GM19193 (cell line): ENCODE measurements around the gene BCORL1.

Source experiments
- POLR2A ChIP-seq: IDR thresholded peaks from 4 replicates; pipeline ENCODE4 v1.6.1; 2011; ENCODE audit not compliant: insufficient read depth, insufficient read length; ENCODE audit errors: extremely low read depth

Gene BCORL1

DNA sequence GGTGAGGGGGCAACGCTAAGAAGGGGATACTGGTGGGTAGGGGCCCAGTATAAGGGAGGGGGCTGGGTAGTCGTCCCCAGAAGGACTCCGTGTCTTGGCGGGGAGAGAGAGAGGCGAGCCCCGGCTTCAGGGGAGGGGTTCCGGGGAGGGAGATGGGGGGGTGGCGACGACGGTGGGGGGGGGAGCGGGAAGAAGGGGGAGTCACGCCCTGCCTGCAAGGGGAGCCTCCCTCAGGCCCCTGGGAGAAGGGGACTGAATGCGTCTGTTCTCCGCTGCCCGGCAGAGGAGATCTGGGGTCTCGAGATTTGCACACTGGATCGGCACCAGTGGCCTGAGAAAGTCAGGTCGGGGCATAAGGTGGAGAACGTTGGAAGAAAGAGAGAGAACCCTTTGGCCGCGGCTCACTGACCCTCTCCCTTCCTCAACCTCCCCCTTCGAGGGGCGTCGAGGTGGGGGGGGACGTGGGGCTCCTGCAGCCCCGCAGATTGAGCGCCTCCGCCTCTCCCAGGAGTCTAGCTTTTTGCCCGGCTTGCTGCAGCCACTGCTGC lies 609 bp upstream of the BCORL1 start:
- no peak for TF ChIP-seq POLR2A

DNA sequence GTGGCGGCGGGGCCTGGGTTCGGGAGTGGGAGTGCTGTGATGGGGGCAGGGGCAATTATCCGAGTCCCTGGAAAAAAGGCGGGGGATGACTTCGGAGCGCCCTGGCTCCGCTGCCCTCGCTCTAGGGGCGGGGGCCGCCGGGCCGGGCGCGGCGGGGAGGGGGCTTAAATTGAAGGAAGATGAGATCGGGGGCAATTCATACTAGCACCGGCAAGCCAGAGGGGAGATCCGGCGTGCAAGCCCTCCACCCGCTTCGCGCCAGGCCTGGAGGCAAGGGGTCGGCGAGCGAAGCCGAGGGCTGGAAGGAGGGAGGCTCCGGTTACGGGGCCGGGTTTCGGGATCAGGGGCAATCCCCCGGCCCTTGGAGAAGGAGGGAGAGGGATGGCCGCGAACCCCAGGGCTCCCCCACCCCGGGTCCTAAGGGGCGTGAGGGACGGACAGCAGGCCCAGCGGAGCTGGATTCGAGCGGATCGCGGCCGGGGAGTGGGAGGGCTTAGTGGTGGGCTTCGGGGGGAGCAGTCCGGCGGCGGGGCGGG lies 1.2 kb downstream of the BCORL1 start:
- TF ChIP-seq POLR2A, result no peak

- TF ChIP-seq POLR2A, result no peak
Measured at GRCh38 chrX:129984111-129984958, 1.9 kb downstream of the BCORL1 start.

DNA sequence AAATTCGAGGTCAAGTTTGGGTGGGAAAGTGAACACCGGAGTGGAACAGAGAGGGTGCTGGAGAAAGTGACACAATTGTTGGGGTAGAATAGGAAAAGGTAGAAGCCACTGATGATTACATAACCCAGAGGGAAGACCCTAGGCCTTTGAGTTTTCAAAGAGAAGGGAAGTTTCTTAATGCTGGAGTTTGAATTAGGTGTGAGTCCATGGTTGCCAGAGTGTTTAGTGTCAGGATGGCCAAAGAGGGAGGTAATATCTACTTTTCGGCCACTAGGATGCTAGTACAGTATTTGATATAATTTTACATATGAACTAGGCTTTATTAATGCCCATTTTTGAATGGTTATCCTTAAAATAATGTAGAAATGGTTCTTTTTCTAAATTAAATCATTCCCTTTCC lies 5.4 kb downstream of the BCORL1 start:
- TF ChIP-seq POLR2A, result no peak

DNA sequence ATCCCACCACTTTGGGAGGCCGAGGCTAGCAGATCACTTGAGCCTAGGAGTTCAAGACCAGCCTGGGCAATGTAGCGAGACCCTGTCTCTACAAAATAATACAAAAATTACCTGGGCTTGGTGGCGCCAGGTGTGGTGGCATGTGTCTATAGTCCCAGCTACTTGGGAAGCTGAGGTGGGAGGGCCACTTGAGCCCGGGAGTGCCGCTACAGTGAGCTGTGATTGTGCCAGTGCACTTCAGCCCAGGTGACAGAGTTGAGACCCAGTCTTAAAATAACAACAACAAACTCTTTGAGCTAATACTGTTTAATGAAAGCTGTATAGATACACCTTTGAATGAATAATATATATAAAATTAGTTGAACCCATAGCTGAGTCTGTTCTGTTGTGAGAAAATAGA lies 9.7 kb downstream of the BCORL1 start:
- TF ChIP-seq POLR2A, result no peak

GRCh38 chrX:129996120-129996519 lies 13.7 kb downstream of the BCORL1 start:
- TF ChIP-seq POLR2A, result no peak

- no peak for TF ChIP-seq POLR2A
Measured at GRCh38 chrX:129997086-129997485, 14.7 kb downstream of the BCORL1 start.

DNA sequence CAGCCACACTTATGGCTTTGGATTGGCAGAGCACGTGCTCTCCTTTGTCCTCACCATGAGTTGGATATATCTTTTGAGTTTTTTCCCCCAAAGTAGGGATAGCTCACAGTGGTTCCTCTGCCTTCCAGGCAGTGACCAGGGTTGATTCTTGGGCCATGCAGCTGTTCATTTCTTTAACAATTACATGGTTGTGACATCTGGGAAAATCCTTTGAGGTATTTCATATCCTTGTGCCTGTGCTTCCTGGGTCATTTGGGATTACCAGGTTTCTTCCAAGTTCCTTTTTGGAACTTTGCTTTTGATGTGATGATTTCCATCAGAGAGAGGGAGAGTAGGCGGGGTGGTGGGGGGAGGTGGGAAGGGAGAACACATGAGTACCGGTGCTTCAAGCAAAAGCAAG lies 15.6 kb downstream of the BCORL1 start:
- TF ChIP-seq POLR2A, result no peak

- TF ChIP-seq POLR2A, result no peak
Measured at GRCh38 chrX:130001893-130002292, 19.5 kb downstream of the BCORL1 start.

DNA sequence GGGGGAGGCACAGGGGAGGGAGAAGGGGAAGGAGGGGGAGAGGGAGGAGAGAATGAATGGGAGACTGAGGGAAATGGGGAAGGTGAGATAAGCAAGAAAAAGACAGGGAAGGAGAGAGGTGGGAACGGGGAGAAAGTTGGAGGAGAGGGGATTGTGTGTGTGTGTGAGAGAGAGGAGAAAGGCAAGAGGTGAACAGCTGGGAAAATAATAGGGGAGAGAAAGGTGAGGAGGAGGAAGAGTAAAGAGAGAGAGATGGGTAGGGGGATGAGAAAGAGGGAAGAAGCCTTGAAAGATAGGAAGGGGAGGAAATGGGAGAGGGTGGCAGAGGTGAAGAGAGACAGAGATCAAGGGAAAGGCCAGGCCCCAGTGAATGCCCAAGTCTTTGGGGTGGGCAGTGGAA lies 20.1 kb downstream of the BCORL1 start:
- no peak for TF ChIP-seq POLR2A

DNA sequence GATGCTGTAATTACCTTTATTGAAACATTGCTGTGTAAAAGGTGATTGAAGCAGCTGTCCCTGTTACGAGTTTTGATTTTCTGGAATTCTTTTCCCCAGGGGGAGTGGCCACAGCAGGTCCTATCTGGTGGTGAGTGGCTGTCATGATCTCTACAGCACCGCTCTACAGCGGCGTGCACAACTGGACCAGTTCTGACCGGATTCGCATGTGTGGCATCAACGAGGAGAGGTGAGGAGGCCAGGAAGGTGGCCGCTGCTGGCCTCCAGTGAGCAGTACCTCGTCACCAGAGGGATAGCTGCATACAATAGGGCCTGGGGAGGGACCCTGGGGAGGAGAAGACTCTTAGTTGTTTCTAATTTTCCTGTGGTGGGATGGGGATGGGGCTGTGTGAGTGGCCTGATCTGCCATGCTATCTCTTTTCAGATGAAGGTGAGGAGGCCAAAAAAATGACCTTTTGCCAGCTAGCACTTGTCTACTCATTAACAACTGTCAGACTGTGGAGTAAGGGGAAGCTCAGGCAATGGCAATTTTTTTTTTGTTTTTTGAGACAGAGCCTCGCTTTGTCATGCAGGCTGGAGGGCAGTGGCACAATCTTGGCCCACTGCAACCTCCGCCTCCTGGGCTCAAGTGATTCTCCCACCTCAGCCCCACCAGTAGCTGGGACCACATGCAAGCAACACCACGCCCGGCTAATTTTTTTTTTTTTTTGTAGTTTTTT lies 22.8 kb downstream of the BCORL1 start:
- TF ChIP-seq POLR2A, result no peak

DNA sequence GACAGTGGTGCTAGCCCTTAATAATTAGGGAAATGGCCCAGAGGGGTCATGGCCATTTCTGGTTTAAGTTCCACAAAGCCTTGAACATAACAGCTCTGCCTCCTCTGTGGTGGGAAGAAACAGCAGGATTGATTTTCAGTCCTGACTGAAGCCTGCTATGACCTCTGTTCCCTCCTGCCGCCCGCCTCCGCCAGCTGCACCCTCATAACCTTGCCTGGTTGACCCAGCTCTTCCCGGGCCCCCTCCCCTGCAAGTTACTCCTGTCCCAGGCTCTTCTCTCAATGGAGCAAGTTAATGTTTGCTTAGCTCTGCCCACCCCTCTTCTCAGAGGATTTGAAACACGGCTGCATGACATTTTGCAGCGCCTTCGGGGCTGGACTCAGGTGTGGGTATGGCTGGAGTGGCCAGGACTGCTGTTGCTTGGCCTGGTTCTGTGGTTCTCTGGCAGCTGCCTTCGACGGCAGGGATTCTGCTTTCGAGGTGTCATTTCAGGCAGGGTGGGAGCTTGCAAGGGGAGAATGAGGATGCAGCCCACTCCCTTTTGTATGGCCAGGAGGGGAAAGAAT lies 27.3 kb downstream of the BCORL1 start:
- TF ChIP-seq POLR2A, result no peak

- no peak for TF ChIP-seq POLR2A
Measured at GRCh38 chrX:130012683-130013082, 30.2 kb downstream of the BCORL1 start.

DNA sequence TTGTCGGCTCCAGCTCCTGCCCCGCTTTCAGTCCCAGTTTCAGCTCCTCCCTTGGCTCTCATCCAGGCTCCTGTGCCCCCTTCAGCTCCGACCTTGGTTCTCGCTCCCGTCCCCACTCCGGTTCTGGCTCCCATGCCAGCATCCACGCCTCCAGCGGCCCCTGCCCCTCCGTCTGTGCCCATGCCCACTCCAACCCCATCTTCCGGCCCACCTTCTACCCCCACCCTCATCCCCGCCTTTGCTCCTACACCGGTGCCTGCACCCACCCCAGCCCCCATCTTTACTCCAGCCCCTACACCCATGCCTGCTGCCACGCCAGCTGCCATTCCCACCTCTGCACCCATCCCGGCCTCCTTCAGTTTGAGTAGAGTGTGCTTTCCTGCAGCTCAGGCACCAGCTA lies 31.2 kb downstream of the BCORL1 start:
- TF ChIP-seq POLR2A, result no peak

DNA sequence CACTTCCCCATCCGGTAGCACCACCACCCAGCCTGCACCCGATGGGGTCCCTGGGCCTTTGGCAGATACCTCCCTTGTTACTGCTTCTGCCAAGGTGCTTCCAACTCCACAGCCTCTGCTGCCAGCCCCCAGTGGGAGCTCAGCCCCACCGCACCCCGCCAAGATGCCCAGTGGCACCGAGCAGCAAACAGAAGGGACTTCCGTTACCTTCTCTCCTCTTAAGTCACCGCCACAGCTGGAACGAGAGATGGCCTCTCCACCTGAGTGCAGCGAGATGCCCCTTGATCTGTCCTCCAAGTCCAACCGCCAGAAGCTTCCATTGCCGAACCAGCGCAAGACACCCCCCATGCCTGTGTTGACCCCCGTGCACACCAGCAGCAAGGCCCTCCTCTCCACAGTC lies 31.9 kb downstream of the BCORL1 start:
- no peak for TF ChIP-seq POLR2A
